Psoas muscle (tissue), 8 donors: ENCODE measurements around the gene LDB3. TPM values are rescaled to one million over a fixed set of nuclear protein-coding genes. Genes with fewer than 3 reads are reported as not detected.
A peak's percentile ranks its signal among the peaks of the same experiment; 100 is the strongest.

Experiments
- ATAC-seq, 4 donors: fragments of 200-7000 bp; cut with Tn5 transposase; one replicate each; pipeline ENCODE4 v1.9.1; 2020; ENCODE audit warnings: moderate library complexity in 3 of 4, mild to moderate bottlenecking in 2 of 4
- DNase-seq, 2 donors: peaks; one replicate each; pipeline ENCODE4 v3.0.0-alpha.2; 2020
- H3K27ac ChIP-seq: fragments of 200-600 bp; one replicate; pipeline ENCODE4 v1.8.0; 2022
- H3K27me3 ChIP-seq, 3 donors: fragments of 200-600 bp in 1 of 3; one replicate each; pipeline versions ENCODE4 v1.6.1 to v1.8.0; 2013 to 2022; ENCODE audit warnings: low read length in 2 of 3, mild to moderate bottlenecking in 2 of 3, moderate library complexity in 1 of 3; ENCODE audit not compliant: insufficient read depth in 3 of 3
- H3K36me3 ChIP-seq, 2 donors: fragments of 200-600 bp in 1 of 2; one replicate each; pipeline versions ENCODE4 v1.6.1 to v1.8.0; 2013 to 2022; ENCODE audit warnings: low read depth in 1 of 2, mild to moderate bottlenecking in 1 of 2, moderate library complexity in 1 of 2; ENCODE audit not compliant: insufficient read depth in 1 of 2
- H3K4me1 ChIP-seq: fragments of 200-600 bp; one replicate; pipeline ENCODE4 v1.8.0; 2022
- H3K4me3 ChIP-seq: fragments of 200-600 bp; one replicate; pipeline ENCODE4 v1.8.0; 2022; ENCODE audit warnings: mild to moderate bottlenecking
- H3K9me3 ChIP-seq: fragments of 200-600 bp; one replicate; pipeline ENCODE4 v1.8.0; 2022
- CTCF ChIP-seq: fragments of 200-600 bp; IDR thresholded peaks from one replicate; pipeline ENCODE4 v1.8.0; 2022; ENCODE audit warnings: antibody characterized with exemption
- WGBS, 3 donors: extraction: QIAGEN DNeasy Blood & Tissue Kit; methylation state at CpG; one replicate each; pipeline versions ENCODE4 v1.1.6 to v1.1.7; 2013; 5-methylcytosine and 5-hydroxymethylcytosine counted together
- intact Hi-C, 2 donors: fragments of 100-400 bp; cut with DNase I; formaldehyde crosslinking; loops; one replicate each; pipeline versions ENCODE4 v1.11.0 to v1.14.2; 2022
- polyA plus RNA-seq, 3 donors: library from polyadenylated mRNA; stranded (reverse); fragments of 200-250 nt; gene quantifications; one replicate each; pipeline ENCODE4 v1.2.3, GENCODE V29; 2013
- total RNA-seq, 4 donors: library from RNA; stranded (reverse); fragmentation: NEBNext Ultra II Directional in 2 of 4; extraction: Animal tissue kit (Norgen Biotek cat#: 25700) in 2 of 4; gene quantifications; one replicate each; pipeline versions ENCODE4 v1.2.1 to v1.2.4, GENCODE V29; 2021 to 2023
- donor health status: healthy with polysubstance abuse.
- donor health status: DM: no; HTN: no; CAD: no; lungs with moderate emphysema.
- donor health status: Bipolar disorder and iron deficiency.
- donor health status: healthy.
- donor health status: DM: yes; HTN: yes; CAD: no.
- donor health status: DM: no; HTN: no; CAD: no.
- donor health status: DM: no; HTN: no; CAD: no.
- donor health status: DM: yes; HTN: yes; CAD: no.

Gene LDB3
- total and polyA plus RNA-seq, 7 donors = 108 to 2,187 (median 615) TPM

- intact Hi-C loops = loop anchor here in 1 of 2 donors (2.0 kb wide), 1 partner anchor 21 kb away; no protein-coding TSS in a partner anchor
- Histone ChIP-seq H3K4me3 (peak overlapping the region; percentile 7), H3K9me3 (no peaks in the 10 kb centered on the region), H3K27ac (peak overlapping the region; percentile 92), H3K36me3 (peaks cover 0 to 65% of the 10 kb centered on the region in 2 donors), H3K4me1 (peaks cover 97% of the 10 kb centered on the region), H3K27me3 (no peaks in the 10 kb centered on the region)
- DNase-seq (no peak), ATAC-seq (no peak)
- 56 to 73% (median 60%) methylated on average over 22 of the region's 22 CpGs for WGBS, 3 donors
- no peak for TF ChIP-seq CTCF
These were observed 13.5 kb downstream of the LDB3 start for GRCh38 chr10:86681722-86682386.

- no peak for DNase-seq
- peak overlapping the region; percentile 92 for H3K27ac ChIP-seq
- no peaks in the 10 kb centered on the region for H3K9me3 ChIP-seq
- intact Hi-C loops = loop anchor here in 1 of 2 donors (2.0 kb wide), 1 partner anchor 22 kb away; no protein-coding TSS in a partner anchor
- no peak overlapping the region for H3K4me3 ChIP-seq
- no peak for TF ChIP-seq CTCF
- peaks cover 0 to 73% of the 10 kb centered on the region in 2 donors for H3K36me3 ChIP-seq
- peaks cover 97% of the 10 kb centered on the region for H3K4me1 ChIP-seq
- H3K27me3 ChIP-seq = no peaks in the 10 kb centered on the region
- peak in 1 of 4 donors; percentile 6 for ATAC-seq
- 41 to 59% (median 46%) methylated on average over 2 of the region's 2 CpGs for WGBS, 3 donors
These were observed 14.4 kb downstream of the LDB3 start for GRCh38 chr10:86682675-86683074.

GRCh38 chr10:86684331-86685097 lies 16.2 kb downstream of the LDB3 start:
- H3K9me3 ChIP-seq = no peaks in the 10 kb centered on the region
- WGBS, 3 donors = 23 to 24% (median 24%) methylated on average over 9 of the region's 9 CpGs
- DNase-seq (peak; percentile 75 to 90), ATAC-seq (peak; percentile 74 to 79 (median 78))
- peaks cover 0 to 82% of the 10 kb centered on the region in 2 donors for H3K36me3 ChIP-seq
- peak overlapping the region; percentile 92 for H3K27ac ChIP-seq
- peaks cover 84% of the 10 kb centered on the region for H3K4me1 ChIP-seq
- intact Hi-C loops = loop anchor here in 1 of 2 donors (2.0 kb wide), 1 partner anchor 42 kb away; no protein-coding TSS in a partner anchor
- no peak overlapping the region for H3K4me3 ChIP-seq
- no peaks in the 10 kb centered on the region for H3K27me3 ChIP-seq
- TF ChIP-seq CTCF = peak; percentile 80

- intact Hi-C loops = loop anchor here in 1 of 2 donors (2.0 kb wide), 1 partner anchor 43 kb away; no protein-coding TSS in a partner anchor
- no peaks in the 10 kb centered on the region for H3K27me3 ChIP-seq
- whole genome bisulfite sequencing, 3 donors = 50 to 72% (median 52%) methylated on average over 9 of the region's 9 CpGs
- no peak overlapping the region for H3K4me3 ChIP-seq
- H3K4me1 ChIP-seq = peaks cover 75% of the 10 kb centered on the region
- H3K36me3 ChIP-seq = peaks cover 0 to 80% of the 10 kb centered on the region in 2 donors
- DNase-seq = no peak
- TF ChIP-seq CTCF = no peak
- peak overlapping the region; percentile 92 for H3K27ac ChIP-seq
- ATAC-seq = no peak
- H3K9me3 ChIP-seq = no peaks in the 10 kb centered on the region
These were observed 17.1 kb downstream of the LDB3 start for GRCh38 chr10:86685416-86685815.
